ENCODE measurements around the gene PIK3C2A. TPM values are rescaled to one million over a fixed set of nuclear protein-coding genes. Genes with fewer than 3 reads are reported as not detected.

Gene PIK3C2A
- total RNA-seq (2022; extraction: Qiagen RNA extraction), result 10.8 to 16.3 TPM (median 14.4 TPM) in 5 replicates

GRCh38 chr11:17207317-17208256, at the start of gene PIK3C2A:
Gene PIK3C2A (minus strand): TSS chr11:17207986. CDS start chr11:17169741, 38,245 bp downstream.

Other genes starting within 250 kb of the PIK3C2A start
- gene PLEKHA7, start 193.6 kb downstream of the PIK3C2A start, total RNA-seq (2022; extraction: Qiagen RNA extraction), result 56.2 to 65.6 TPM (median 58.3 TPM) in 5 replicates
- 1,494 to 1,714 TPM (median 1,549 TPM) in 5 replicates for gene RPS13, start 130.3 kb downstream of the PIK3C2A start, total RNA-seq (2022; extraction: Qiagen RNA extraction)
- 27.4 to 30.3 TPM (median 28.9 TPM) in 5 replicates for gene NUCB2, start 68.8 kb upstream of the PIK3C2A start, total RNA-seq (2022; extraction: Qiagen RNA extraction)
- 1.9 to 3.3 TPM (median 2.3 TPM) in 5 replicates for gene NCR3LG1, start 143.8 kb upstream of the PIK3C2A start, total RNA-seq (2022; extraction: Qiagen RNA extraction)
- 7.0 to 9.2 TPM (median 8.7 TPM) in 5 replicates for gene KCNJ11, start 180.7 kb upstream of the PIK3C2A start, total RNA-seq (2022; extraction: Qiagen RNA extraction)